Activated T-cell treated with anti-CD3 and anti-CD28 coated beads for 48 hours (primary cell): ENCODE results near the gene ANKDD1A.

Experiments
- DNase-seq: peaks from one replicate; pipeline ENCODE4 v3.0.0-alpha.2; 2020; ENCODE audit warnings: low read depth

Gene ANKDD1A

DNA sequence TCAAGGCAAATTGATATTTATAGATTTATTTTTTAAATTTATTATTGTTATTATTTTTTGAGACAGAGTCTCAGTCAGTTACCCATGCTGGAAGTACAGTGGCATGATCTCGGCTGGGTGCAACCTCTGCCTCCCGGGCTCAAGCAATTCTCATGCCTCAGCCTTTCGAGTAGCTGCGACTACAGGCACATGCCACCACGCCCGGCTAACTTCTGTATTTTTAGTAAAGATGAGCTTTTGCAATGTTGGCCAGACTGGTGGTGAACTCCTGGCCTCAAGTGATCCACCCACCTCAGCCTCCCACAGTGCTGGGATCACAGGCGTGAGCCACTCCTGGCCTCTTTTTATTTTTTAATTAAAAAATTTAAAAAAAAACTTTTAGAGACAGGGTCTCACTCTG, 59.0 kb downstream of the ANKDD1A start:
- DNase-seq = no peak

DNA sequence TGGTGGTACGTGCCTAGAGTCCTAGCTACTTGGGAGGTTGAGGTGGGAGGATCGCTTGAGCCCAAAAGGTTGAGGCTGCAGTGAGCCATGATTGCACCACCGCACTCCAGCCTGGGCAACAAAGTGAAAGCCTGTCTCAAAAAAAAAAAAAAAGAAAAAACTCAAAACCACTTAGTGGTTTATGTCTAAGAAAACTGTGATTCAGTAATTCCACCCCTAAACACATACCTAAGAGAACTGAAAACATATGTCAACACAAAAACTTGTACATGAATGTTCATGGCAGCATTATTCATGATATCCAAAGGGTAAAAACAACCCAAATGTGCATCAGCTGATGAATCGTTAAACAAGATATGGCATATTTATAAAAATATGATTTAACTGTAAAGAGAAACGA, 63.7 kb downstream of the ANKDD1A start:
- no peak for DNase-seq

DNA sequence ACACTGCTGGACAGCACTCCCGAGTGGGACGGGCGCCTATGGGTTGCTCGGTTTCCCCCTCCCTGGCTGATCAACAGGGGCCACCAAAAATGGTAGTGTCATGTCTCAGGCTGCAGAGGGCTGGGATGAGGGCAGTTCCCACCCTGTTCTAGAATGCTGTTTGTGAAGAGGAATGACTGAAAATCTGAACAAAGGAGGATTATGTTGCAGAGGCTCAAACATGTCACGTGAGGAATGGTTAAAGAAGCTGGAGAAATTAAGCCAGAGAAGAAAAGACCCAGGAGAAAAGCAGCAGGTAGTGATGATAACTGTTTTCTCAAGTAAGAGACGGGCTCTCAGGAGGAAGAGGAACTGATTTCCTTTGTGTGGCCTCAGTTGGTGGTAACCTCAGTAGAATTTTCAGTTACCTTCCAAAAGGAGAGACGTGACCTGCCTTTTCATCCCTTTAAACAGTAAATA, 67.6 kb downstream of the ANKDD1A start:
- DNase-seq = no peak

DNA sequence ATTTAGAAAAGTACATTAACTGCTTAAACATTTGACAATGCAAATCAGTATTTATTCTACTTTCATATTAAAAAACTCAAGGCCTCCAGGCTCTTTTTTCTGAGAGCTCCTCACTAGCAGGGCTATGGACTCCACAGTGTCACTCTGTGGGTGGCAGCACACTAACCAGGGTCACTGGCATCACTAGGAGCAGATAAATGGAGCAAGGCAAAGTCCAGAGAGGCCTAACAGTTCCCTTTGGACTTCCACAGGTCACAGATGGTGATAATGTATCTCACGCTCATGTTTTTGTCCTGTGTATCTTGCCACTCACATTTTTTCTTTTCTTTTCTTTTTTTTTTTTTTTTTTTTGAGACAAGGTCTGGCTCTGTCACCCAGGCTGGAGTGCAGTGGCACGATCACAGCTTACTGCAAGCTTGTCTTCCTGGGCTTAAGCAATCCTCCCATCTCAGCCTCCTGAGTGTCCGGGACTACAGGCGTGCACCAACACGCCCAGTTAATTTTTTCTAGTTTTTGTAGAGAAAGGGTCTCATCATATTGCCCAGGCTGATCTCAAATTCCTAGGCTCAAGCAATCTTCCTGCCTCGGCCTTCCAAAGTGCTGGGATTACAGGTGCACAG, 70.2 kb downstream of the ANKDD1A start:
- no peak for DNase-seq

DNA sequence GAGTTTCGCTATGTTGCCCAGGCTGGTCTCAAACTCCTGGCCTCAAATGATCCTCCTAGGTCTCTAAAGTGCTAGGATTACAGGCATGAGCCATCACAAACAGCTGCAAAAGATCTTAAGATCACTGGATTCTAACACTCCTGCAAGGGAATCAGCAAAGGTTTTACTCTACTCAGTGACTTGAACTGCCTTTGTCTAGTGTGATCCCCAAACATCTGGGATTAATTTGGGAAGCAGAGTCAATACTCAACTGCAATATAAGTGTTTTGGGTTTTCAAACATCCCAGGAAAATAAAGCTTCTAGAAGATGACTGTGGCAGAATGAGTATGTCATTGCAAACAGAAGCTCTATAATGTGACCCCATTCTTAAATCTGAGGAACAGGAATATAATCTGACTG, 70.8 kb downstream of the ANKDD1A start:
- DNase-seq = no peak

DNA sequence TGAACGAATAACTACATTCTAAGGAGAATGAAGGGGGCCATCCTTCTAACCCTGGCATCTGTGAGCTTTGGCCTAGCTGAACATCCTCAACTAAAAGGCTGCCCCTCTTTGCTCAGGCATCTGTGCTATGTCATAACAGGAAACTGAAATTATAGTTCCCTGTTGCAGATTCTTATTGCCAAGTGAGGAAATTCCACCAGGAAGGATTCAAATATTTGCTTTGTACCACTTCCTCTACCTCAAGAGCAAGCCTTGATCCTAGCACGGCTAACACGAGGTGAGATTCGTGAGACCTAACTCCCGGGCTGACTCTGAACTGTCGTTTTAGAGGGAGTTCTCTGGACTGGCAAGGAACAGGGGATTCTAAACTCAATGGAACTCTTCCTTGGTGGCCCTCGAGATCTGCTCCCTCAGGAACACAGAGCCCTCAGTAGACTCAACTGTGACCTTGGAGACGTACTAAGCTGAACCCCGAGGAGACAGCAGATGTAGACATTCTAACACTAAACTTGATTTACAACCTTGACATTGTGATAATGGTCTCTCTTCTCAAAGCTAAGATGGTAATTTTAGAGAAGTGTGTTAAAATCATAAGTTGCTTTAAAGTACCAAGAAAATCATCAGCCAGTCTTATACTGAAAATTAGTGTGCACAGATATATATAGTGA, 73.8 kb downstream of the ANKDD1A start:
- no peak for DNase-seq

DNA sequence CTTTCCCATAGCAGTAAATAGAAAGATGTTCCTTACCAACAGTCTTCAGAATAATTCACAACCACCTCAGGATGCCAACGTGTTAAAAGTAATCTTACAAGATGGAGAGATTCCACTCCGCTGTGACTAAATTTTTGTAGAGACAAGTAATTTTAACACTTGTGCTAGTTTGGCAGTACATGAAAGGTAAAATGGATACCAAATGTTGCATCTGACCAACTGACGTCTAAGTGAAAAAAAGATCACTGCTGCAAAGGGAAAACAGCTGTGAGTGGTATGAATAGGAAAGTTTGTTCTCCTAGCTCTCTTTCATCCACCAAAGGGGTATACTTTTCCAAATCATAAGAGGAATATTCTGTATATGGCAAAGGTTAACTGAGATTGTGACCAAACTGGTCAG, 75.4 kb downstream of the ANKDD1A start:
- DNase-seq = no peak

DNA sequence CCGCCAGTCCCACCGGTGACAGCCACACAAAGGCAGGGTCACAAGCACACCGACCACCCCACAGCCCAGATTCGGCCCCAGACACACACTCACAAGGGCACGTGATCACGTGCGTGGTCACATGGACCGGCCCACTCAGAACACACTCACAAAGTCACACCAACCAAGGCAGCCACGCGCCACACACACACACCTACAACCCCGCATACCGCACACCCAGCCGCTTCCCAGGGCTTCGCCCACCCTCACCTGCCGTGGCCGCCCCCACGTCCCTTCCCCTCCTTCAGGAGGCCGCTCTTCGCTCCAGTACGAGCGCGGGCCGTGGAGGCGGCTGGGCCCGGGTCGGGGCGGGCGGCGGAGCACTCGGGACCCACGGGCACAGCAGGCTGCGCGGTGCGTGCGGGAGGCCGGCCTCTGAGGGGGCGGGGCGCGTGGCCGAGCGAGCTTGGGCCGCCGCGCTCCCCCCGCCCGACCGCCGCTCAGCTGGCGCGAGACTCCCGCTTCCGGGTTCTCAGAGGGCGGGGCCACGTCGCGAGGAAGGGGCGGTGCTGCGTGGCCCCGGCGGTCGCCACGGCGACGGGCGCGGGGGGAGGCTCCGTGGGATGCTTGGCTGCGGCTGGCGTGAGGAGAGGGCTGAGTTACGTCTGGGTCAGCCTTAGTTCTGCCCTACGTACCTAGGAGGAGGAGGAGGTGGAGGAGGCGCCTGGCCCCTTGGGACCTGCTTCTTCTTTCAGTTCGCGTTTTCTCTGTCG, 77.9 kb downstream of the ANKDD1A start, which contains the start of gene SPG21:
TSS of gene SPG21 (minus strand) at position 499 of the 752 bp plus-strand sequence. CDS start 6,345 bp downstream, outside the sequence.
- peak; percentile 92 for DNase-seq

DNA sequence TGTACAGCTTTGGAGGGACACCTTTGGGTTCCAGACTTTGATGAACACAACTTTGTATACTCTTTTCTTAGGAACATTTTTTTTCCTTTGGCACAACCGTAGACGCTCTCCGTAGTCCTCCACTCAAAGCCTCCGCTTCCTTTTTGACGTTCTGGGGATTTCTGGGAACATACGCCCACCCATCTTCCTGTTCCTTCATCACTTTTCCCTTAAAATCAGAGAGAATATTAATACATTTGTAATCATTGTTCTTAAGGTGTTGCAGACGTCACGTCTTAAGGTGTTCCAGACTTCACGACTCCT, 78.4 kb downstream of the ANKDD1A start:
- no peak for DNase-seq

DNA sequence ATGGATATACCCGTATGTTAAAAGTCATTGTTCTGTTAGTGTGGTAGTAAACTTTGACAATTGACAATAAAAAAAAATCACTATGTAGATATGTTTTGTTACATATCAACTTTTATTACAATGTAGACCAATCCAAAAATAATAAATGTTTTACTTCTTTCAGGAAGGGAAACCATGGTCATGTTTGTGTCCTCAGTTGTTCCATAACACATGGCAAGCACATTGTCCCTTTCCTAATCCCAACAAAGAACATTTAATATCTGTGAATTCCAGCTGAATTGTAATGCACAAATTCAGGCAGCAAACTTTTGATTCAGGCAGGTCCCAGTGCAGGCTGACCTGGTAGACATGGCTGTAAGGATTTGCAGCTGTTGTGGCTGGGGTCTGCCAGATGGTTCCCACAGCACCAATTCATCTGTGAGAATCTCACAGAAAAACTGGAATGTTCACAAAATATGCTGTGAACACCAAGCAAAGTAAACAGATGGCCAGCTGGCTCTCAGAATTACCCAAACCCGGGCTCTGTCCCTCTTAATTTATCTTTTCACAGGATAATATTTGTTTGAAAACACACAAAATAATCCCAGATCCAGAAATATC, 79.9 kb downstream of the ANKDD1A start:
- no peak for DNase-seq

DNA sequence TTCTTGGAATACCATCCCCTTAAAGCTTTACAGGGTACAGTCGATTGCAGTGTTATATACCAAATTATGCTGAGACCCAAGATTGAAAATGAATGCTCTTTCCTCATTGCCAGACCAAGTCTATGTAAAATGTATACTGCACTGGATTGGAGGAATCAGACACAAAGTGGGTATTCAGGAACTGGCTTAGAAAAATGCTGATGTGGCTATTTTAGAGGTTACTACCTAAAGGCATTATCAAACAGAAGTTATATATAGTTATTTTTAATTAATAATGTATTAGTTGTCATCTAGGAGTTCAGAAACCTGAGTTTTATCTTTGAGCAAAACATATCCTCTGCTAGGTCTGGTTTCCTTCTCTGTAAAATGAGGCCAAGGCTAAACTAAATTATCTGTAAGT, 81.6 kb downstream of the ANKDD1A start:
- DNase-seq = no peak

DNA sequence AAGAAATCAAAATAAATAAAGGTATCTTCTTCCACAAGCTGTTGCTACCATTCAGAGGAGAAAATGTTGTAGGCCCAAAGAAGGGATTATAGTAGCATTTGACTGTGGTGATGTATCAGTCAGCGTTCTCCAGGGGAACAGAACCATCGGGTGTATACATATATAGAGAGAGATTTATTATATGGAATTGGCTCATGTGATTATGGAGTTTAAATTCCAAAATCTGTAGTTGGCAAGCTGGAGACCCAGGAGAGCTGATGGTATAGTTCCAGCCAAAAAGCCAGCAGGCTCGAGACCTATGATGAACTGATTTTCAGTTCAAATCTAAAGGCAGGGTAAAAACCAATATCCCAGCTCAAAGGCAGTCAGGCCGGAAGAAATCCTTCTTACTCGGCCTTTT, 85.4 kb downstream of the ANKDD1A start:
- DNase-seq = no peak

DNA sequence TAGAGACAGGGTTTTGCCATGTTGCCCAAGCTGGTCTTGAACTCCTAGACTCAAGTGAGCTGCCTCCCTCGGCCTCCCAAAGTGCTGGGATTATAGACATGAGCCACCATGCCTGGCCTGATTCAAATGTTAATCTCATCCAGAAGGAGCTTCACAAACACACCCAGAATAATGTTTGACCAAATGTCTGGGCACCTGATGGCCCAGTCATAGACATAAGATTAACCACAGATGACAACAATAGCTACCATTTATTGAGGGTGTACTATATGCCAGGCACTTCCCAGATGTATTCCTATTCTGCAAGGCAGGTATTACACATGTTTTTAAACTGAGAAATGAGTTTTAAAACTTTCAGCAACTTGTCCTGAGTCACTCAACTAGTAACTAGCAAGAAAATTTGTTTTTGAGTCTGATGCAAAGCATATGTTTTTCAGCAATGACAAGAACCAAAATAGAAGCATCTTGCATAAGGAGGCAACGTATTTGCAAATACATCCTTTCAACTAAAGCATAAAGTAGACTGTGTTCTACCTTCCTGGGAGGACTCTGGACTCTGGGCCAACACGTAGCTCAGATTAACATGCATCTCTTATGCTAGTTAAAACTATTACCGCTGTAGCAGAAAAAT, 86.2 kb downstream of the ANKDD1A start:
- no peak for DNase-seq

DNA sequence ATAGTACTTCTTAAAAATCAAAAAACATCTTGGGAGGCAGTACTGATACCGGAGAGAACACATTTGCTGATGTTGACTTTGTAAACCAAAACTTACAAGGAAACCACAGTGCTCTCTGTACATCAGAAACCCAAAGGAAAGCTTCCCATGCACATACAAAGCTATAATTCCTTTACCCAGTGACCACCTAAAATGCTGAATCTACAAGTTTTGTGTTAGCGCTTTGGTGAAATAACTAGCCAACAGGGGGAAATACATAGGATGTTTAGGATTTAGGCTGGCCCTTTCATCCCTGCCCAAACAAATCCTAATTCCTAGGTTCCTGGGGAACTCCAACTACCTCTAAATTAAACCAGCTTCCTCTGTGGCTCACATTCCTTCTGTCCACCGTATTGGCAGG, 93.3 kb downstream of the ANKDD1A start:
- no peak for DNase-seq

DNA sequence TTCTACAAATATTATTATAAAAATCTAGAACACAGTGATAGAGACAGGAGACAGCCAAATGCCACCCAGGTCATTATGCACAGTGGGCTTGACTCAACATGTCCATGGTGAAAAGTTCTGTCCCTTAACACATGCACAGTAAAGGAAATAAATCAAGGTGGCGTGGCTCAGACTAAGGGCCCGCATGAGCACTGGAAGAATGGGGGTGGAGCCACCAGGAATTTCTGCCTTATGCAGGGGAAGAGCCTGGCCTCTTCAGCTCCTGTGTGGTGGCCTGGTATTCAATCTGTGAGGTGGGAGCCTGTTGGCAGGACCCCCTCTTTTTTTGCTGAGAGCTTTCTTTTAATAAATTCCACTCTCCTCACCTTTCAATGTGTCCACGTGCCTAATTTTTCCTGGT, 95.2 kb downstream of the ANKDD1A start:
- no peak for DNase-seq
